Dendritic cell treated with granulocyte-macrophage colony-stimulating factor and Interleukin-4, amounts not matched to agents 40 ng/mL and 50 ng/mL, for 4 days (primary cell): ENCODE measurements around the gene IMP4.

ENCODE experiments used
- H3K27ac Mint-ChIP-seq: one replicate; pipeline ENCODE4 v1.8.0; 2022; ENCODE audit warnings: mild to moderate bottlenecking, mixed read lengths
- H3K27me3 Mint-ChIP-seq: one replicate; pipeline ENCODE4 v1.8.0; 2022; ENCODE audit warnings: mild to moderate bottlenecking, mixed read lengths
- H3K36me3 Mint-ChIP-seq: one replicate; pipeline ENCODE4 v1.8.0; 2022; ENCODE audit warnings: low read depth, mixed read lengths
- H3K4me1 Mint-ChIP-seq: one replicate; pipeline ENCODE4 v1.8.0; 2022; ENCODE audit warnings: low read depth, mixed read lengths
- H3K4me3 Mint-ChIP-seq: one replicate; pipeline ENCODE4 v1.8.0; 2022; ENCODE audit warnings: mild to moderate bottlenecking, moderate library complexity, mixed read lengths
- H3K9me3 Mint-ChIP-seq: one replicate; pipeline ENCODE4 v1.8.0; 2022; ENCODE audit warnings: mixed read lengths
- intact Hi-C: fragments of 100-400 bp; cut with micrococcal nuclease; formaldehyde crosslinking; loops from one replicate; pipeline ENCODE4 v1.15.0; 2022

IMP4 gene

DNA sequence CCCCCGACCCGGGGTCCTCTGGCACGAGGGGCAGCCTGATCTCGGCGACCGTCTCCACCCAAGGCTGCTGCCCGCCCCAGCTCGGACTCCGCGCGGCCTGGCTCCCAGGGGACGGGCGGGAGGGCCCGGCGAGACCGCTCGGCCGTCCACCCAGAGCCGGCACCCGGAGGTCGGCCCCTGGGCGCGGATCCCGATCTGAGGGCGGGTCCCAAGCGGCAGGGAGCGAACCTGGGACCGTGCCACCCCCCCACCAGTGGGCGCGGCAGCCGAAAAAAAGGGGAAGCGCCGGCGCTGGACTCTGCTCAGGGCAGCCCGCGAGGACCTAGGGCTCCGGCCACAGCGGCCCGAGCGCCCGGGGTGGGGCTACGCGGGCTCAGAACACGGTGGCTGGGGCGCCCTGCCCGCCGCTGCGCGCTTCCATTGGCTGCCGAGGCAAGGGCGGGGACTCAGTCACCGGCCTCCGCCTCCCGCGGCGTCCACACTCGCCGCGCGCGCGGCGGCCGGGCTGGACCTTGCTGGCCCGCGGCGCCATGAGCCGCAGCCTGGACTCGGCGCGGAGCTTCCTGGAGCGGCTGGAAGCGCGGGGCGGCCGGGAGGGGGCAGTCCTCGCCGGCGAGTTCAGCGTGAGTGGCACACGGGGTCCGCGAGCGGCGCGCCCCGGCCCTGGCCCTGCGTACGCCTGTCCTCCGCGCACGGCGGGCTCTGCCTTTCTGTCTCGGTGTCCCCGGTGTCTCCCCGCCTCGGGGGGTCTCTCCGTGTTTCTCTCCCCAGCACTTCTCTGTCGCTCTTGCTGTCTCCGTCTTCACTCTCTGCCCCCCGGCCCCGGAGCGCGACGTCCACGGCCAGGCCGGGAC is 13.1 kb downstream of the IMP4 start, which contains the start of gene PTPN18:
Gene PTPN18 (plus strand): TSS at position 479 of the 854 bp plus-strand sequence. CDS start 52 bp downstream, at position 531.
- peak within 1 kb of the TSS; percentile 93 for H3K4me3 Mint-ChIP-seq
- H3K4me1 Mint-ChIP-seq, result peaks cover 68% of the 10 kb centered on the region
- intact Hi-C loops, result loop anchor here (1.0 to 5.0 kb wide), 3 partner anchors 14 to 174 kb away; partner anchors contain the start of genes IMP4, MZT2B and SMPD4
- peak within 1 kb of the TSS; percentile 94 for H3K27ac Mint-ChIP-seq
- H3K27me3 Mint-ChIP-seq, result no peaks in the 10 kb centered on the region
- H3K9me3 Mint-ChIP-seq, result no peaks in the 10 kb centered on the region
- peaks cover 33% of the 10 kb centered on the region for H3K36me3 Mint-ChIP-seq

DNA sequence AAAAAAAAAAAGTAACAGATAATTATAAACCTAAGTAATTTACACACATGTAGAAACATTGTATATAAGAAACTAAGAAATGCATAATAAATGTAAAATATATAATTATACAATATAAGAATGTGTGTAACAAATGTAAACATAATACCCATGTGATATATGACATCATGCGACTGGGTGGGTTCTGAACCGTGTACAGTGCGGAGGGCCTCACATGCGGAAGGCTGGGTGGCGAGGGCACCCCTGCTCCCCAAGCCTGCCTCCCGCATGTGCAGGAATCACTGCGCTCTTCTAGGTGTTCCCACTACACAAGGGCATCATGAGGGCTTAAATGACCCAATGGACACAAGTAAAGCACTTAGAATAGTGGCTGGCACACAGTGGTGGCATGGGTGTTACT is 15.2 kb downstream of the IMP4 start:
- H3K9me3 Mint-ChIP-seq, result no peaks in the 10 kb centered on the region
- intact Hi-C loops, result loop anchor here (5.0 kb wide), 1 partner anchor 176 kb away; the partner anchor contains the start of genes MZT2B and SMPD4
- H3K4me3 Mint-ChIP-seq, result no peak overlapping the region
- H3K36me3 Mint-ChIP-seq, result peaks cover 34% of the 10 kb centered on the region
- H3K27me3 Mint-ChIP-seq, result no peaks in the 10 kb centered on the region
- no peak overlapping the region for H3K27ac Mint-ChIP-seq
- peaks cover 55% of the 10 kb centered on the region for H3K4me1 Mint-ChIP-seq

GRCh38 chr2:130358420-130359350 is 16.0 kb downstream of the IMP4 start:
- no peak overlapping the region for H3K27ac Mint-ChIP-seq
- H3K36me3 Mint-ChIP-seq, result peaks cover 34% of the 10 kb centered on the region
- no peaks in the 10 kb centered on the region for H3K27me3 Mint-ChIP-seq
- H3K4me1 Mint-ChIP-seq, result peaks cover 47% of the 10 kb centered on the region
- intact Hi-C loops, result loop anchor here (5.0 kb wide), 1 partner anchor 176 kb away; the partner anchor contains the start of genes MZT2B and SMPD4
- H3K4me3 Mint-ChIP-seq, result no peak overlapping the region
- H3K9me3 Mint-ChIP-seq, result no peaks in the 10 kb centered on the region

- intact Hi-C loops, result loop anchor here (5.0 kb wide), 1 partner anchor 177 kb away; the partner anchor contains the start of genes MZT2B and SMPD4
- Mint-ChIP-seq H3K4me1 (peaks cover 39% of the 10 kb centered on the region), H3K4me3 (no peak overlapping the region), H3K9me3 (no peaks in the 10 kb centered on the region), H3K36me3 (peaks cover 40% of the 10 kb centered on the region), H3K27ac (no peak overlapping the region), H3K27me3 (no peaks in the 10 kb centered on the region)
These were observed 16.8 kb downstream of the IMP4 start for GRCh38 chr2:130359466-130359865.

- H3K27me3 Mint-ChIP-seq, result no peaks in the 10 kb centered on the region
- no peaks in the 10 kb centered on the region for H3K9me3 Mint-ChIP-seq
- peaks cover 50% of the 10 kb centered on the region for H3K36me3 Mint-ChIP-seq
- no peak overlapping the region for H3K4me3 Mint-ChIP-seq
- H3K27ac Mint-ChIP-seq, result no peak overlapping the region
- intact Hi-C loops, result no loop called here
- peaks cover 42% of the 10 kb centered on the region for H3K4me1 Mint-ChIP-seq
These were observed 20.8 kb downstream of the IMP4 start for GRCh38 chr2:130363479-130363878.

DNA sequence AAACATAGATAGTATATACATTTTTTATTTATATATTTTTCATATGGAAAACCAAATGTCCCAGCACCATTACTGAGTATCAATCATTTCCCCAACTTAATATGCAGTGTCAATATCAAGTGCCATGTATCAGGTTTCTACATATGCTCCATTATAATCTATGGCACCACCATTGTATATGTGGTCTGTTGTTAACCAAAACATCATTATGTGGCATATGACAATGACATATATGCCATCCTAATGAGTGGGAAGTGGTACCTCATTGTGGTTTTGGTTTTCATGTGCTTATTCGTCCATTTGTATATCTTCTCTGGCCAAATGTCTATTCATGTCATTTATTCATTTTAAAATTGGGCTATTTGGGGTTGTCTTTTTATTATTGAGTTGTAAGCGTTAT is 22.4 kb downstream of the IMP4 start:
- H3K27me3 Mint-ChIP-seq, result no peaks in the 10 kb centered on the region
- H3K9me3 Mint-ChIP-seq, result no peaks in the 10 kb centered on the region
- no peak overlapping the region for H3K27ac Mint-ChIP-seq
- peaks cover 43% of the 10 kb centered on the region for H3K36me3 Mint-ChIP-seq
- peaks cover 43% of the 10 kb centered on the region for H3K4me1 Mint-ChIP-seq
- intact Hi-C loops, result no loop called here
- H3K4me3 Mint-ChIP-seq, result no peak overlapping the region

- H3K9me3 Mint-ChIP-seq, result no peaks in the 10 kb centered on the region
- no peak overlapping the region for H3K27ac Mint-ChIP-seq
- H3K27me3 Mint-ChIP-seq, result no peaks in the 10 kb centered on the region
- H3K4me3 Mint-ChIP-seq, result no peak overlapping the region
- H3K4me1 Mint-ChIP-seq, result peaks cover 44% of the 10 kb centered on the region
- intact Hi-C loops, result no loop called here
- H3K36me3 Mint-ChIP-seq, result peaks cover 52% of the 10 kb centered on the region
These were observed 23.3 kb downstream of the IMP4 start for GRCh38 chr2:130365963-130366362.

DNA sequence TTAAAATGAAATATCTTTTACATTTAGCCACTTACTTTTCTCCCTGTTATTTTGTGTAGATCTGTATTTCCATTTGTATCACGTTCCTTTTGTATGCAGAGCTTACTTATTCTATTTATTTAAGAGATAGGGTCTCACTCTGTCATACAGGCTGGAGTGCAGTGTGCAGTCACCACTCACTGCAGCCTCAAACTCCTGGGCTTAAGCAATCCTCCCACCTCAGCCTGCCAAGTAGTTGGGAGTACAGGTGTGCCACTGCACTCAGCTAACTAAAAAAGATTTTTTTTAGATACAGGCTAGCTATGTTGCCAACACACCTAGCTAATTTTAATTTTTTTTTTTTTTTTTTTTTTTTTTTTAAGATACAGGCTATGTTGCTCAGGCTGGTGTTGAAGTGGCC is 24.0 kb downstream of the IMP4 start:
- H3K4me1 Mint-ChIP-seq, result peaks cover 52% of the 10 kb centered on the region
- no peaks in the 10 kb centered on the region for H3K27me3 Mint-ChIP-seq
- no peak overlapping the region for H3K4me3 Mint-ChIP-seq
- intact Hi-C loops, result no loop called here
- no peak overlapping the region for H3K27ac Mint-ChIP-seq
- H3K36me3 Mint-ChIP-seq, result peaks cover 56% of the 10 kb centered on the region
- no peaks in the 10 kb centered on the region for H3K9me3 Mint-ChIP-seq

DNA sequence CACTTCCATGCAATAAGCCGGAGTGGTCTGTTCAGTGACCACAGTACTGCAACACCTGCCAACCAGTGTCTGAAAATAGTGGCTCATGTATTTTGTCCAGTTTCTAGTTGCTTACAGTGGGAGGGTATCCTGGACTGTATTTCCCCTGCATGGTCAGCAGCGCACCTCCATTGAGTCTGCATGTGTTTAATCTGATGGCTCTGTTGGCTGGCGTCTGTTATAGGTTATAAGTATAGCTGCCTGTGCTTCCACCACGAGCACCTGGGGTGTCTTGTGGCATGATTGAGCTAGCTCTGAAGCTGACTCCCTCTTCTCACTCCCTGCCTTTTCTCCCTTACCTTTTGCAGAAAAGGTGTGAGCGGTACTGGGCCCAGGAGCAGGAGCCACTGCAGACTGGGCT is 26.1 kb downstream of the IMP4 start:
- peaks cover 70% of the 10 kb centered on the region for H3K4me1 Mint-ChIP-seq
- intact Hi-C loops, result no loop called here
- H3K36me3 Mint-ChIP-seq, result peaks cover 71% of the 10 kb centered on the region
- H3K27me3 Mint-ChIP-seq, result no peaks in the 10 kb centered on the region
- H3K9me3 Mint-ChIP-seq, result no peaks in the 10 kb centered on the region
- H3K27ac Mint-ChIP-seq, result no peak overlapping the region
- no peak overlapping the region for H3K4me3 Mint-ChIP-seq

DNA sequence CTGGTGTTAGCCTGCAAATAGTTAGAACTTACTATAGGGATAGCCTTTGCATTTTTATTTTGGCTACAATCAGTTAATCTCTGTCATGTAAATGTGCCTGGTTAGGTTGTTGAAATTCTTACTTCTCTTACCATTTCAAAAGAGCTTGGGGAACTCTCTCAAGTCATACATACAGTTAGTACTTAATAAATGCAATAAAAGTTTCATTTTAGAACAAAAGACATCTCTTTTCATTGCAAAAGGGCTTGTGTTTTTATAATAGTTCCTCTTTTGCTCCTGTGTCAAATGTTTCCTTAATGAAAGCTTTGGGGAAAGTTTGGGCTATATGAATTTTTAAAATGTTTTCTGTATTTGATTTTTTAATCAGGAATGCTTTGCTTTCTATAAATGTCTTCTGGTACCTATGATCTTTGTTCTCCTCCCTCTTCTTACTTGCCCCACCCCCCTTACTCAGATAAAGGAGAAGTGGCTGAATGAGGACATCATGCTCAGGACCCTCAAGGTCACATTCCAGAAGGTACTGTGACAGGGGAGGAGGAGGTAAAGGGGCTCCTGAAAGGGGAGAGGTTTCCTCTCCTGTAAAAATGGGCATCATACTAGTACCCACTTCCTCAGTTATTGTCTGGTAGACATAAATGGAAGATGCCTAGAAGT is 26.7 kb downstream of the IMP4 start:
- intact Hi-C loops, result no loop called here
- no peaks in the 10 kb centered on the region for H3K9me3 Mint-ChIP-seq
- peaks cover 71% of the 10 kb centered on the region for H3K36me3 Mint-ChIP-seq
- no peaks in the 10 kb centered on the region for H3K27me3 Mint-ChIP-seq
- H3K27ac Mint-ChIP-seq, result peak overlapping the region; percentile 98
- peaks cover 76% of the 10 kb centered on the region for H3K4me1 Mint-ChIP-seq
- H3K4me3 Mint-ChIP-seq, result no peak overlapping the region

- Mint-ChIP-seq H3K27ac (peak overlapping the region; percentile 98), H3K9me3 (no peaks in the 10 kb centered on the region)
- intact Hi-C loops, result no loop called here
These were observed 27.3 kb downstream of the IMP4 start for GRCh38 chr2:130369965-130370341.

GRCh38 chr2:130370490-130370889 is 27.8 kb downstream of the IMP4 start:
- peak overlapping the region; percentile 98 for H3K27ac Mint-ChIP-seq
- H3K4me1 Mint-ChIP-seq, result peaks cover 83% of the 10 kb centered on the region
- no peaks in the 10 kb centered on the region for H3K27me3 Mint-ChIP-seq
- no peaks in the 10 kb centered on the region for H3K9me3 Mint-ChIP-seq
- H3K36me3 Mint-ChIP-seq, result peaks cover 77% of the 10 kb centered on the region
- no peak overlapping the region for H3K4me3 Mint-ChIP-seq
- intact Hi-C loops, result no loop called here

More at GRCh38 chr2:130369965-130370341, 27.3 kb downstream of the IMP4 start:
- Mint-ChIP-seq H3K4me1 (peaks cover 81% of the 10 kb centered on the region), H3K36me3 (peaks cover 72% of the 10 kb centered on the region), H3K4me3 (no peak overlapping the region), H3K27me3 (no peaks in the 10 kb centered on the region)

GRCh38 chr2:130371723-130372054 is 29.0 kb downstream of the IMP4 start:
- no peaks in the 10 kb centered on the region for H3K27me3 Mint-ChIP-seq
- no peaks in the 10 kb centered on the region for H3K9me3 Mint-ChIP-seq
- peak overlapping the region; percentile 98 for H3K27ac Mint-ChIP-seq
- intact Hi-C loops, result loop anchor here (1.0 kb wide), 3 partner anchors 15 to 29 kb away; partner anchors contain the start of genes IMP4 and PTPN18
- H3K4me1 Mint-ChIP-seq, result peaks cover 86% of the 10 kb centered on the region
- H3K36me3 Mint-ChIP-seq, result peaks cover 89% of the 10 kb centered on the region
- peak overlapping the region; percentile 95 for H3K4me3 Mint-ChIP-seq
